HG02981 (cell line): ENCODE data around the gene SINHCAF.
A peak's percentile ranks its signal among the peaks of the same experiment; 100 is the strongest.
"Not testable (repeated sequence)": the region's sequence is repeated elsewhere in the genome, so short reads cannot be mapped to it uniquely, and the experiment has no call there.

ENCODE experiments used
- ATAC-seq: cut with Tn5 transposase; IDR thresholded peaks from one replicate; pipeline ENCODE4 v1.9.1; 2021; ENCODE audit warnings: mild to moderate bottlenecking, moderate library complexity; ENCODE audit not compliant: unreplicated experiment

Gene SINHCAF

GRCh38 chr12:31309279-31309678 is 16.7 kb downstream of the SINHCAF start:
- ATAC-seq = no peak

GRCh38 chr12:31308116-31308515 is 17.8 kb downstream of the SINHCAF start:
- ATAC-seq = no peak

- no peak for ATAC-seq
Measured at GRCh38 chr12:31306866-31307265, 19.1 kb downstream of the SINHCAF start.

- no peak for ATAC-seq
Measured at GRCh38 chr12:31303466-31303865, 22.5 kb downstream of the SINHCAF start.

- ATAC-seq = no peak
Measured at GRCh38 chr12:31301311-31301710, 24.6 kb downstream of the SINHCAF start.

GRCh38 chr12:31300783-31301182 is 25.2 kb downstream of the SINHCAF start:
- ATAC-seq = no peak

- no peak for ATAC-seq
Measured at GRCh38 chr12:31300341-31300740, 25.6 kb downstream of the SINHCAF start.

GRCh38 chr12:31298922-31299321 is 27.0 kb downstream of the SINHCAF start:
- ATAC-seq = no peak

- ATAC-seq = no peak
Measured at GRCh38 chr12:31298515-31298910, 27.4 kb downstream of the SINHCAF start.

GRCh38 chr12:31297572-31298514 is 28.1 kb downstream of the SINHCAF start:
- ATAC-seq = peak; percentile 42

- ATAC-seq = no peak
Measured at GRCh38 chr12:31289441-31289840, 36.5 kb downstream of the SINHCAF start.

GRCh38 chr12:31288381-31288780 is 37.6 kb downstream of the SINHCAF start:
- no peak for ATAC-seq

GRCh38 chr12:31280183-31280582 is 45.8 kb downstream of the SINHCAF start:
- no peak for ATAC-seq

GRCh38 chr12:31279390-31279924 is 46.5 kb downstream of the SINHCAF start:
- ATAC-seq = no peak

- no peak for ATAC-seq
Measured at GRCh38 chr12:31278832-31279231, 47.1 kb downstream of the SINHCAF start.

GRCh38 chr12:31278424-31278823 is 47.5 kb downstream of the SINHCAF start:
- ATAC-seq = no peak

GRCh38 chr12:31277081-31277480 is 48.9 kb downstream of the SINHCAF start:
- no peak for ATAC-seq

- ATAC-seq = no peak
Measured at GRCh38 chr12:31275491-31275890, 50.5 kb downstream of the SINHCAF start.

GRCh38 chr12:31274520-31275300 is 51.2 kb downstream of the SINHCAF start:
- no peak for ATAC-seq

- not testable (repeated sequence) for ATAC-seq
Measured at GRCh38 chr12:31273794-31274193, 52.2 kb downstream of the SINHCAF start.

- no peak for ATAC-seq
Measured at GRCh38 chr12:31272607-31273225, 53.2 kb downstream of the SINHCAF start.
